EH (cell line): ENCODE results near the gene PODN.

ENCODE experiments used
- DNase-seq: peaks from one replicate; pipeline ENCODE4 v3.0.0-alpha.2; 2015; ENCODE audit warnings: low read depth

The PODN gene

DNA sequence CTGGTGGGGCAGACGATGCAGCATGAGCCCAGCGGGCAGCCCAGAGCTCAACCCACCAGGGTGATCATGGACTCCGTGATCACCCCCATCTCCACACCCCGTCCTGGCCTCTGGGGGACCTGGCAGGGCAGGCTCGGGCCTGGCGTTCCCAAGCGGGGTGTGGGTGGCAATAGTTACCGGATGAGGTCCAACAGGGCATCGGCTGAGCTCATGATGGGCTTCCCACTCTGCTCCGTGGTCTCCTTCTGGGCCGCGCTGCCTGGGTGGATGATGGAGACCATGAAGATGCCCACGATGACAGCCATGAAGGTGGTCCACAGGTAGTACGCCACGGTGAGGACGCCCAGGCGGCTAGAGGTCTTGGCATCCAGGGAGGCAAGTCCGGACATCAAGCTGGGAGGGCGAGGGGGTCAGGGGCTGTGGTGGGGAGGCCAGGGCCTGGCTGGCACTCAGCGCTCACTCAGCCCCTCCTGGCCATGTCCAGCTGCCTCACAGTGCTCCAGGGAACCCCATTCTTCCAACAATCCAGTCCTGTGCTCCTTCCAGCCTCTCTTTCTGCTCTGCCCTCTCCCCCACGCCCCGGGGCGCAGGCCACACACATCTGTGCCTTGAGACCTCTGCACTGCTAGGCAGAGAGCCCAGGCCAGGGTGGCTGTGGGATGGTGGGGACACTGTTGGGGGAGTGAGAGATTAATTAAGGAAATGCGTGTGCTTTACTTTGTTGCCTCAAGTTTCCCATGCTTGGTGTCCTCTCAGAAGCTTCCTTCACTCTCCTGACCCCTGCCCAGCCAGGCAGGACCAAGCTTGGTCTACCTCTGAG is 52.8 kb downstream of the PODN start:
- DNase-seq, result peak; percentile 51

DNA sequence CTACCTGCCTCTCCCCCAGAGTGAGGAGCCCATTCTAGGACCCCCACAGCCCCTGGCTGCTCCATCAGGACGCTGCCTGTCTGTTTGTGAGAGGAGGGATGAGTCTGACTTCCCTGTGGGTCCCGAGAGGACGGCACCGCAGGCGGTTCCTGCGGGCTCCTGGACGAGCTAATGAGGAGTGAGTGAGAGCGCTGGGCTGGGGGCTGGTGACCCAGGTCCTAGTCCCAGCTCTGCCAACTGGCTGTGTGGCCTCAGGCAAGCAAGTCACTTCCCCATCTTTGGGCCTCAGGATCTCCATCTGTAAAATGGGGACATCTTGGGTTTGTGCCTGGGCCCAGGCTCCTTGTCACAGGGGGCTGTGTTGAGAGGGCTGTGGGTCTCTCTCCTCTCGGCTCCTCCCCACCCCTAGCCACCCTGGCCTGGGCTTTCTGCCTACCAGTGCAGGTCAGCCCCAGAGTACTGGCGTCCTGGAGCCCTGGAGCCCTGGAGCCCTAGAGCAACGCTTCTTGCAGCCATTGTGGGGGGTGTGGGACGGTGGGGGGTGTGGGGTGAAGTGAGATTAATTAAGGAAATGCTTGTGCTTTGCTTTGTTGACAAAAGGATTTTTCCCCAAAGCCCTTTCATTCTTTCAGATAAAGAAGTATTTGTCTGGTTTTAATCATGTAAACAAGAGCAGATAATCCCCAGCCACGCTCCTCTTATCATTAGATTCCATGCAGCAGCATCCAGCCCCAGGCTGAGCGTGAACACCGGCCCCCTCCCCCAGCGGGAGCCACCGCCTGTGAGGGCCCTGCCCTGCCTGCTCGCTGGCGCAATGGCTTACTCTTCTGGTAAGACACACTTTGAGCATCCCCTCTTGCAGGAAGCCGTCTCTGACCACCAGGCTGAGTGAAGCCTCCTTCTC is 53.6 kb downstream of the PODN start:
- DNase-seq, result peak; percentile 94

GRCh38 chr1:53116307-53116810 is 54.3 kb downstream of the PODN start:
- no peak for DNase-seq

- DNase-seq, result no peak
Observed at GRCh38 chr1:53116933-53117600, 55.1 kb downstream of the PODN start.

DNA sequence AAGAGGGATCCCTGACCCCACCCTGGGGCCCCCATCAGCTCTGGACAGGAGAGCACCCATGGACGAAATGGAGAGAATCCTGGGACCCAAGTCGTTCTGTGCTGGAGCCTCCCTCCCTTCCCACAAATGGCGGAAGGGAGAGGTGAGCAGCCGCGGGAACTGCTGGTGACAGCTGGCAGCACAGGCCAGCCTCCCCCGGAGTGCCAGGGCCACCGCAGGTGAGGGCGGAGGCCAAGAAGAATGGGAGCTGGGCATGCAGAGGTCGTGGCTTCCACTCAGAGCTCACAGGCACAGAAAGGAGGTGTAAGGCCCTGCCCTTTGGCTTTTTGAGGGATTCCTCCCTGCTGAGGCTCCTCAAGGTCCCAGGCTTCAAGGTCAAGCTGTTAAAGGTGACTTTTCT is 55.8 kb downstream of the PODN start:
- DNase-seq, result no peak

DNA sequence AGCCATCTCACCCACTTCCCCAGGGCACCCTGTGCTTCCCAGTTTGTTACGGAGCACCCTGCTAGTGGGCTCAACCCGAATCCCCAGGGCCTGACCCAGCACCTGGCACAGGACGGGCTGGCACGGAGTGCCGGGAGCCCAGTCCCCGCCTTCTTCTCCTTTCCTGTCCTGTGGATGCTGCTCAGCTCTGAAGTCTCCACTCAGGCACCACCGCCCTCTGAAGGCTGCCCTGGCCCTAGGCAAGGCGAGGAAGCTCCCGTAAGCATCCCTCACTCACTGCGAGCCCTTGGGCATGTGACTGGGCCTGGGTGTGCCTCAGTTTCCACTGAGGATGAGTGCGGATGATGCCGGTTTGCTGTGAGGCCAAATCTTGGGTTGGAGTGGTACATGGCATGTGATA is 58.6 kb downstream of the PODN start:
- DNase-seq, result no peak

DNA sequence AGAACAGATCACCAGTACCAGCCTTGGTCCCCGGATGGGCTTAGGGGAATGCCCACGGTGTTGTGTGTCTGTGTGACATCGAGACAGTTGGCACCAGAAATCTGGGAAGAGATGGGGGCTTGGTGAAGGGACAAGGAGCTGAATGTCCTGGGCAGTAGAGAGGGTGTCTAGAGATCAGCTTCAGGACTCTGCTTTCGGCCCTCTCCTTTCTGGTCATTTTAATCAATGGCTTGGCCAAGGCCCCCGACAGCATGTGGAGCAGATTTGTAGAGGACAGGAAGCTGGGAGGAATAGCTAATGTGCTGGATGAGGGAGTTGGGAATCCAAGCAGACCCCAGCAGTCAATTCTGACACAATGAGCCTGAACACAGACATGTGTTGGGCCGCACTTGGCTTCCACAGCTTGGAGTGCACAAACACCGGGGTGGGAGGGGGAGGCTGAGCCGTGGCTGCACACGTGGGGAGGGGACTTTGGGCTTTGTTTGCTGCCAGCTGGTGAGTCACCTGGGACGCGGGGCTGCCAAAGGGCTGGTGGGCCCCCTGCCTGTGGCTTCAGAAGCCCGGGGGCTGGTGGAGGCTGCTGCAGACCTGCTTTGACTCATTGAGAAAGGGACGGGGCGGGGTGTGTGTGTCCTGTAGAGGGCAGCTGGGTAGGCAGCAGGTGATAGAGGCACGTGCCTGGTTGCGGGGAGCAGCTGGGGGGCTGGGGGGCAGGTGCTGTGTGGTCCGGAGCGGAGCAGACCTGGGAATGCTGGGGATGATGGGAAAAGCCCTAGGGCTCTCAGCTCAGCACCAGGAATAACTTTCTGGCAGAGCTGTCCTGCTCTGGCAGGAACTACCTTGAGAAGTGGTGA is 59.5 kb downstream of the PODN start:
- peak; percentile 71 for DNase-seq

DNA sequence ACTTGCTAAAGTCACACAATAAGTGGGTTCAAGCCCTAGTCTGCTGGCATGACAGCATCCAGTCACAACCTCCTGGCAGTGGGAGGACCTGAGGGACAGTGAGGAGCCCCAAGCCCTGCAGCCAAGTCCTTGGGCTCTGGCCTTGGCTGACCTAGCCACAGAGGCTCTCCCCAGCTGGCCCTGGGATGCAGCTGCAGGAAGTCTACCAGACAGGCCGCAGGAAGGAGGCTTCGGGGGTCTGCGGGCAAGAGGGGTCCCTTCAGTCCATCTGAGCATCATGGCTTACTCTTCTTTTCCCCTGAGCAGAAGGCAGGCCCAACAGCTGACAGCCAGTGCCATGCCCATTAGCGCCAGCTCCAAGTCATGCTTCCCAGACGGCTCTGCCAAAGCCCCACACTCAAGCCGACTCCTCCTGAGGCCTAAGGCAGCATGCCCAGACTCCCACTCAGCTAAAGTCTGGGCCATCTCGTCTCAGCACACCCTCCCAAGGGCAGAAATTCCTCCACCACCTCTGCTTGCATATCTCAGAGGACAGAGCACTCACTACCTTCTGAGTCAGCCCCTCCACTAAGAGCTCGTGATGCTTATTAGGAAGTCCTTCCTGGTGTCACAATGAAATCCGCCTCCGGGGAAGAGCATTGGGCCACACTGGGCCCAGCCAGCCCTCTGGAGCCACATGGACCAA is 60.3 kb downstream of the PODN start:
- peak; percentile 82 for DNase-seq

DNA sequence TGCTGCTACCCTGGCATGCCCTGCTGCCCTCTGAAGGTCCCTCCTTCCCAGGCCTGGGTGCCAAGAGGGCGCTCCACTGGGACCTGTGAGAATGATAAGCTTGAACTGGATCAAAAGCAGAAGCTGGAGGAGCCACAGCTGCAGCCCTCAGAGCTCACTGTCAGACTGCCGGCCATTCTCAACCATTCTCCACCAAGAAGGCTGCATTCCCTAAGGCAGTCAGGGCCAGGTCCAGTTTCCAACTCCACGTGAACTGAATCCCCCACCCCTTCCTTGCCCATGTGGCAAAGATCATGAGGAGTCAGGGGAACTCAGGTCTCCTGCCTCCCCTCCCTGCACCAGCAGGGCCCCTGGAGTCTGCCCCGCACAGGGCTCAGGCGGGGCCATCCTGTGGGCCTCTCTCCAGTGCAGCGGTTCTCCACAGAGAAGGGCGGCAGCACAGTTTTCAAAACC is 61.0 kb downstream of the PODN start:
- DNase-seq, result no peak

GRCh38 chr1:53123453-53124140 is 61.6 kb downstream of the PODN start:
- peak; percentile 77 for DNase-seq

GRCh38 chr1:53125122-53125521 is 63.1 kb downstream of the PODN start:
- peak; percentile 40 for DNase-seq

DNA sequence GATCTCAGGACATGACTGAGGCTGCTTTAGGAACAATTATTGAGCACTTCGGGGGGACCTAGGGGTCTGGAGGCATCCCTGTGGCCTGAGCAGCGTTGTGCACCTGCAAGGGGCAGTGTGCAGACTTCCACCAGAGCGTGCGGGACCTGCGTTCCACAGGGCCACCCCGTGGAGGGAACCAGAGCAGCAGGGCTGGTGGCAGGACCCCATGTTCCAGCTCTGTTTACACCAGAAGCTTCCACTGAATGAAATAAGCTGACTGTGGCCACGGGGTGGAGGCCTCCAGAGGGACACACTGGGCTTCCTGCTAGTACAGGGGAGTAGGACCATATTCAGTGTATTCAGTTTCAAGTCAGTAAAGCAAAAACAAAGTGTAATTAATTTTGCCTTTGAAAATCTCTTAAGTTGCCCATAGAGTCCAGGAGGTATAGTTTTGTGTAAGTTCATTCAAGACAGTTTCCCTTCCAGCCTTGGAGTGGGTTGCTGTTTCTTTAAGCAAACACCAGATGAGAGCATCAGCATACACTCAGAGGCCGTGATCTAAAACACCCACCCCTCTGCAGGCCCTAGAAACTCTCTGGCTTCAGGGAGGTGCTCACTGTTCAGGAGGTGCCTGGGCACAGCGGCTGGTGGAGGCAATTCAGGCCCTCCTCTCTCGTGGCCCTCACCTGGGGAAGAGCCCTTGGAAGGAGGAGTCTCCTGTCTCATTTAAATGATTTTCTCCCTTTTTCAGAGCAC is 63.8 kb downstream of the PODN start:
- DNase-seq, result no peak

GRCh38 chr1:53126495-53126894 is 64.5 kb downstream of the PODN start:
- DNase-seq, result no peak

DNA sequence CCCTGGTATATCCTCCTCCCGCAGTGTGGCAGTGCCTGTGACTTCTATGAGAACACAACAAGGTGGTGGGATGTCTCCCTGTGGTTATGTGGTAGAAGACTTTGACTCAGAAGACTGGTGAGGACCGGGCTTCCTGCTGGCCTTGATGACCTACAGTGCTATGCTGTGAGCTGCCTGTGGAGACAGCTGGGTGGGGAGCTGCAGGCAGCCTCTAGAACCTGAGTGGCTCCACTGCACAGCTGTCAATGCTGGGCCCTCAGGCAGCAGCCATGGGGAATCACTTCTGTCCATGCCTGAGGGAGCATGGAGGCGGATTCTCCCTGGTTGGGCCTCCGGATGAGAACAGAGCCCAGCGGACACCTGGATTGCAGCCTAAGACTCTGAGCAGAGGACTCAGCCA is 65.5 kb downstream of the PODN start:
- DNase-seq, result peak; percentile 59

DNA sequence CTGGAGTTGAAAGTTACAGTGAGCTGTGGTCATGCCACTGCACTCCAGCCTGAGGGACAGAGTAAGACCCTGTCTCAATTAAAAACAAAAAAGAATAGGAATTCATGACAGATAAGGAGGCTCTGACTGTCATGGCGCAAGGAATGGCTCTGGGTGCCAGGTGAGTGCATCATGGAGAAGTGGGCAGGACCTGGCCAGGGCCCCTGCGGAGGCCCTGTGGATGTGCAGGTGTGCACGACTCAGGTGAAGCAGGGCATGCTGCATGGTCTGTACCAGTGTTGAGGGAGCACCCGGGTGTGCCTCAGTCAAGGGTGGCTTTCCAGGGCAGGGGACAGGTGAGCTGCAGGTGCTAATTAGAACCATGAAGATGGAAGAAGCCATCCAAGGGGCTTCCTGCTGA is 66.4 kb downstream of the PODN start:
- DNase-seq, result no peak

DNA sequence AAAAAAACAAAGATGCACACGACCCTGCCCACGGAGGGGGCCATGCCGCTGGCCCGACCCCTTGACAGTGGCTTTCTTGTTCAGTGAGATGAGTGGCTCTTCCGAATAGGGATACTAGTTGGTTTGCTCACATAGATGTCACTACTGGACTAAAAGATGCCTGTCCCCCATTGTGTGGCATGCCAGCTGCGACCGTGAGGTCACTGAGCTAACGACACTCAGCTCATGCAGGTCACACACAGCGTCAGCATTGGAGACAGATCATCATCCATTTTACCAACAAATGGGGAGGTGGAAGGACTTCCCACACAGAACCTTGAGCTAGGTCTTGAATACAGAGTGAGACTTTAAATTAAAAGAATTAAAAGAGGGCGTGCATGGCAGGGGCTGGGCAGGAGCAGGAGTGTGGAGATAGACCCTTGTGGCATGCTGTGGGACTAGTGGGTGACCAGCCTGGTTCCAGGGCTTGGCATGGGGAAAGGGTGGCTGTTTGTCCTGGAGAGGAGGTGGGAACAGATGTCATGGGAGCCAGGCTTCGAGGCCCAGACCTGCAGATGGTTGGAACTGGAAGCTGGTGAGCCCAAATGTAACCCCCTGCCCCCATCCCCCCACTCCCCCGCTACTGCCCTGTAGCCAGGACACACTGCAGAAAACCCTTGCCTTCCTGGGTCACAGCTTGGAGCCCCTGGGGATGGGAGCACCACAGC is 68.0 kb downstream of the PODN start:
- no peak for DNase-seq

- DNase-seq, result no peak
Observed at GRCh38 chr1:53130598-53130877, 68.5 kb downstream of the PODN start.

DNA sequence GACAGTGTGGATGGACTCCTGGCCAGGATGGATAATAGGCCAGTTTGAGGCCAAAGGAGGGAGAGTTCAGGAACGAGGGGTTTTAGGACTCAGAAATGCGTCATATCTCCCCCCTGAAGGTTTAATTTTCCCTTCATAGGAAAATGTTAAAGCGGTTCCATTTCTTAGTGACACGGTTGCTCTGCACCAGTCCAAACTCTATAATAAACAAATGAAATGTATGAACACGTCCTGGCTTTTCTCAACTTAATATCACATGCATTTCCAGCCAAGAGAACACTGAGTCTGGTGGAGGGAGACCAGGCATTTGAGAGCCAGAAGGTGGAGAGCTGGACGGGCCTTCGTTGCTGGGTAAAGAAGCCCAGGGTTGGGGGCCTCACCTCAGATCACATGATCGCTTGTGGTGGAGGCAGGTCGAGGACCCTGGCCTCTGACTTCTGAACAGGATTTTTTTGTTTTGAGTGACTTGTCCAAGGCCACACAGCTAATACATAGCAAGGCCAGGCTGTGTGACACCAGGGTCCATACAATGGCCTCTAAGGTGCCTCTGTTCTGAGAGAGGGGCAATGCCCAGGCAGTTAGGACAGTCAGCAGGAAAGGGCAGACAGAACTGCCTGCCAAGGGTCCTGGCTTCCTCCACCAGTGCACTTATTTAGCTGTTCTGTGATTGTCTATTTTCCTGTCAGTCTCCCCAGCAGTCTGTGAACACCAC is 69.0 kb downstream of the PODN start:
- DNase-seq, result no peak

GRCh38 chr1:53131590-53131938 is 69.6 kb downstream of the PODN start:
- no peak for DNase-seq
